Smooth muscle cell (in vitro differentiated cells): Measurements from ENCODE around the gene LSM2. TPM values are rescaled to one million over a fixed set of nuclear protein-coding genes. Genes with fewer than 3 reads are reported as not detected.

ENCODE experiments used
- DNase-seq: peaks from one replicate; lab custom pipeline; 2025; ENCODE audit not compliant: unreplicated experiment; lab: John Stamatoyannopoulos, UW
- H2AFZ ChIP-seq: fragments of 200-600 bp; sonication (generic); 2 replicates; pipeline ENCODE4 v1.6.0; 2016; ENCODE audit warnings: antibody characterized with exemption, low read depth, mild to moderate bottlenecking
- H3F3A ChIP-seq: fragments of 200-600 bp; sonication (generic); 2 replicates; pipeline ENCODE4 v1.6.0; 2017; ENCODE audit warnings: antibody characterized with exemption, low read depth
- H3K27ac ChIP-seq: fragments of 200-600 bp; sonication (generic); 2 replicates; pipeline ENCODE4 v1.5.1; 2016; ENCODE audit warnings: low read depth, mild to moderate bottlenecking
- H3K27me3 ChIP-seq: fragments of 200-600 bp; sonication (generic); 2 replicates; pipeline ENCODE4 v1.6.1; 2016; ENCODE audit warnings: low read depth, mild to moderate bottlenecking
- H3K36me3 ChIP-seq: fragments of 200-600 bp; sonication (generic); 2 replicates; pipeline ENCODE4 v1.5.1; 2016; ENCODE audit warnings: low read depth
- H3K4me1 ChIP-seq: fragments of 200-600 bp; sonication (generic); 2 replicates; pipeline ENCODE4 v1.5.1; 2016; ENCODE audit warnings: low read depth
- H3K4me2 ChIP-seq: fragments of 200-600 bp; sonication (generic); 2 replicates; pipeline ENCODE4 v1.6.0; 2016; ENCODE audit warnings: mild to moderate bottlenecking
- H3K4me3 ChIP-seq: fragments of 200-600 bp; sonication (generic); 2 replicates; pipeline ENCODE4 v1.5.1; 2016; ENCODE audit warnings: mild to moderate bottlenecking
- H3K79me2 ChIP-seq: fragments of 200-600 bp; sonication (generic); 2 replicates; pipeline ENCODE4 v1.6.0; 2016; ENCODE audit warnings: low read depth, mild to moderate bottlenecking
- H3K9ac ChIP-seq: fragments of 200-600 bp; sonication (generic); 2 replicates; pipeline ENCODE4 v1.6.0; 2016; ENCODE audit warnings: low read depth
- H3K9me3 ChIP-seq: fragments of 200-600 bp; sonication (generic); replicated peaks from 2 replicates; pipeline ENCODE4 v1.5.1; 2016; ENCODE audit warnings: low read depth
- H4K20me1 ChIP-seq: fragments of 200-600 bp; sonication (generic); 2 replicates; pipeline ENCODE4 v1.6.0; 2016; ENCODE audit warnings: low read depth
- CTCF ChIP-seq: fragments of 200-600 bp; sonication (generic); IDR thresholded peaks from 2 replicates; pipeline ENCODE4 v1.5.1; 2017; ENCODE audit warnings: borderline replicate concordance, mild to moderate bottlenecking, antibody characterized with exemption; ENCODE audit not compliant: insufficient read depth, poor library complexity, severe bottlenecking
- WGBS: methylation state at CpG from one replicate; pipeline ENCODE4 v1.1.7; 2016; ENCODE audit warnings: low lambda C conversion rate; 5-methylcytosine and 5-hydroxymethylcytosine counted together
- polyA plus RNA-seq: library from polyadenylated mRNA; unstranded; fragments of >200 nt; fragmentation: Nextera tagmentation; extraction: Ambion mirVana; gene quantifications from 2 replicates; pipeline ENCODE4 v1.2.1, GENCODE V29; 2016
- total RNA-seq: library from RNA; depleted of rRNA; stranded (reverse); fragments of >200 nt; gene quantifications from 2 replicates; pipeline ENCODE4 v1.2.3, GENCODE V29; 2014

The LSM2 gene
- total and polyA plus RNA-seq, 2 experiments from 2014 or later: 81.6 to 91.2 TPM

GRCh38 chr6:31769684-31770371 is 36.9 kb downstream of the LSM2 start:
- Histone ChIP-seq H3K9me3 (no peaks in the 10 kb centered on the region), H3K4me3 (no peak overlapping the region), H3K36me3 (no peaks in the 10 kb centered on the region), H4K20me1 (no peaks in the 10 kb centered on the region), H3K4me2 (no peak overlapping the region), H2AFZ (no peak overlapping the region), H3K27me3 (no peaks in the 10 kb centered on the region), H3K4me1 (no peaks in the 10 kb centered on the region), H3F3A (no peaks in the 10 kb centered on the region), H3K27ac (no peak overlapping the region), H3K9ac (no peak overlapping the region), H3K79me2 (no peaks in the 10 kb centered on the region)
- no peak for DNase-seq
- peak; percentile 64 for TF ChIP-seq CTCF
- 70% methylated on average over 12 of the region's 12 CpGs for WGBS

DNA sequence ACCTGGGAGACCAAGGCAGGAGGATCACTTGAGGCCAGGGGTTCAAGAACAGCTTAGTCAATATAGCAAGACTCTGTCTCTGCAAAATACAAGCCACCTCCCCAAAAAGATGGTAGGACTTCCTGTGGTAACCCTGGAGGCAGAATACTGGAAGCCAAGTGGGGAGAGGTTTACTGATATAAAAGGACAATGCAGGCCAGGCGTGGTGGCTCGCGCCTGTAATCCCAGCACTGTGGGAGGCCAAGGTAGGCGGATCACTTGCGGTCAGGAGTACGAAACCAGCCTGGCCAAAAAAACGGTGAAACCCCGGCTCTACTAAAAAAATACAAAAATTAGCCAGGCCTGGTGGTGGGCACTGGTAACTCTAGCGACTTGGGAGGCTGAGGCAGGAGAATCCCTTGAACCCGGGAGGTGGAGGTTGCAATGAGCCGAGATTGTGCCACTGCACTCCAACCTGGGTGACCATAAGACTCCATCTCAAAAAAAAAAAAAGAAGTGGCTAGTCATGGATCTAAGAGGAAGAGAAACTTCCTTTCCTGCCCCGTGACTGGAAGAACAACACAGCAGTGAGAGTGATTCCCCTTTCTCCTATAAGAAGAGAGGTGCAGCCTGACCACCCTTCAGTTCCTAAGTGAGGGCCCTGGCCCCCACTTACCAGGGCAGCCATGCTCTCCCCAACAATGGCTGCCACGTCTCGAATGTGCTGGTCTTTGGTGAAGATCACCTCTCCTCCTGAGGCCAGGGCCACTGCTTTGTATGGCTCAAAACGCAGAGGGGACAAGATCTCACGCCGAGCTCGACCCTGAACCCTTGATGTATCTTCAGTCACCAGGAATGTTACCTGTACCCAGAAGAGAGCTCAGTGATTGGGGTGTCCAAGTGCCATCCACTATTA is 38.2 kb downstream of the LSM2 start:
- H3F3A ChIP-seq: no peaks in the 10 kb centered on the region
- peaks cover 4% of the 10 kb centered on the region for H3K4me1 ChIP-seq
- H3K36me3 ChIP-seq: no peaks in the 10 kb centered on the region
- H3K27me3 ChIP-seq: no peaks in the 10 kb centered on the region
- H3K9me3 ChIP-seq: no peaks in the 10 kb centered on the region
- H3K9ac ChIP-seq: no peak overlapping the region
- no peak for TF ChIP-seq CTCF
- H3K27ac ChIP-seq: no peak overlapping the region
- 93% methylated on average over 18 of the region's 18 CpGs for WGBS
- no peak overlapping the region for H2AFZ ChIP-seq
- no peaks in the 10 kb centered on the region for H3K79me2 ChIP-seq
- DNase-seq: no peak
- no peak overlapping the region for H3K4me2 ChIP-seq
- H3K4me3 ChIP-seq: no peak overlapping the region
- H4K20me1 ChIP-seq: no peaks in the 10 kb centered on the region

DNA sequence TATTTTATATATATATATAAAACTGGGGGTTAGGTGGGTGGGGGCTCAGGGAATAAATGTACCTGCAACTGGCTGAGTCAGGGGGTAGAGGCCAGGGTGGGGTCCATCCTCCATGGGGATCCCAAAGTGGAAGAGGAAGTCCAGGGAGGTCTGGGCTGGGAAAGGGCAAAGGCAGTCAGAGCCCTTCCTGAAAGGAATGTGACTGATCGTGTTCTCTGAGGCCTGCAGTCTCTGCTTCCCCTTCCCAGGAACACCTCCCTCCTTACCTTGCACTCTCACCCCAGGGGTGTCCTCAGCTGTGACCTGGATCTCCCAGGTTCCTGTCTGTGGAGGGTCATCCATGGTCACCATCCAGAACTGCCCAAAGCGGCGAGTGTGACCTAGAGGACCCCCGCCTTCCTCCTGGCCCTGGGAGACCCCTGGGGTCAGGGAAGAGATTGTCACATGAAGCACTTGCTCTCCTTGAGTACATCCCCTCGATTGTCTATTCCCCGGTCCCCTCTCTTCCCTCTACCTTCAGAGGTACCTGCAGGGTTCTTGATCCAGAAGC is 39.6 kb downstream of the LSM2 start:
- Histone ChIP-seq H3K4me2 (no peak overlapping the region), H3K4me3 (no peak overlapping the region), H3K27me3 (no peaks in the 10 kb centered on the region), H3K9ac (no peak overlapping the region), H4K20me1 (no peaks in the 10 kb centered on the region), H3K36me3 (no peaks in the 10 kb centered on the region), H3K79me2 (no peaks in the 10 kb centered on the region), H3K27ac (no peak overlapping the region), H3F3A (no peaks in the 10 kb centered on the region), H3K9me3 (no peaks in the 10 kb centered on the region), H2AFZ (no peak overlapping the region), H3K4me1 (peaks cover 13% of the 10 kb centered on the region)
- no peak for TF ChIP-seq CTCF
- DNase-seq: no peak
- 83% methylated on average over 6 of the region's 6 CpGs for WGBS
